IMR-90 (cell line): ENCODE measurements around the gene GCK. TPM values are rescaled to one million over a fixed set of nuclear protein-coding genes. Genes with fewer than 3 reads are reported as not detected.

ENCODE experiments used
- ATAC-seq: fragments of 200-7000 bp; cut with Tn5 transposase; 2 replicates; pipeline ENCODE4 v1.9.1; 2020; ENCODE audit warnings: low read depth, mild to moderate bottlenecking, moderate library complexity
- BruUV-seq: library from RNA; stranded (reverse); fragments of 400-500 nt; replicated peaks from 2 replicates; lab custom pipeline; 2021; lab: Mats Ljungman, UMichigan
- CTCF ChIA-PET: fragments of 300-600 bp; formaldehyde crosslinking; extraction: SDS; loops from one replicate; lab custom pipeline; 2021; ENCODE audit warnings: antibody characterized with exemption; lab: Yijun Ruan, JAX
- POLR2A ChIA-PET: fragments of 300-600 bp; sonication (Branson Sonifier 250); formaldehyde crosslinking; loops from one replicate; lab custom pipeline; 2022; ENCODE audit warnings: antibody characterized with exemption; ENCODE audit not compliant: unreplicated experiment; lab: Charles Lee
- DNase-seq: peaks from one replicate; pipeline ENCODE4 v3.0.0; 2013
- H2AFZ ChIP-seq: replicated peaks from 2 replicates; pipeline ENCODE3; 2013; ENCODE audit warnings: low read length, mild to moderate bottlenecking; ENCODE audit not compliant: poor library complexity
- H2AK5ac ChIP-seq: 2 replicates; pipeline ENCODE4 v1.6.1; 2013; ENCODE audit warnings: low read depth, low read length, inconsistent platforms
- H2AK9ac ChIP-seq: replicated peaks from 2 replicates; pipeline ENCODE3; 2013; ENCODE audit warnings: mild to moderate bottlenecking, low read depth, low read length, moderate library complexity; ENCODE audit not compliant: poor library complexity
- H2BK120ac ChIP-seq: 2 replicates; pipeline ENCODE4 v1.6.1; 2013; ENCODE audit warnings: low read depth, low read length, inconsistent platforms
- H2BK15ac ChIP-seq: 3 replicates; pipeline ENCODE4 v1.6.1; 2013; ENCODE audit warnings: low read depth, low read length, inconsistent platforms
- H2BK20ac ChIP-seq: 2 replicates; pipeline ENCODE4 v1.6.1; 2013; ENCODE audit warnings: low read depth, mild to moderate bottlenecking, inconsistent platforms, low read length, moderate library complexity
- H2BK5ac ChIP-seq: 2 replicates; pipeline ENCODE4 v1.6.1; 2013; ENCODE audit warnings: mild to moderate bottlenecking, low read depth, low read length, inconsistent platforms; ENCODE audit not compliant: poor library complexity, severe bottlenecking
- H3K14ac ChIP-seq: replicated peaks from 2 replicates; pipeline ENCODE4 v1.6.1; 2013; ENCODE audit warnings: low read depth, low read length, inconsistent platforms
- H3K18ac ChIP-seq: 2 replicates; pipeline ENCODE4 v1.6.1; 2013; ENCODE audit warnings: low read depth, low read length, control low read depth
- H3K23ac ChIP-seq: 2 replicates; pipeline ENCODE4 v1.6.1; 2013; ENCODE audit warnings: low read depth, low read length, inconsistent platforms
- H3K27ac ChIP-seq: 2 replicates; pipeline ENCODE4 v1.5.1; 2013; ENCODE audit warnings: mild to moderate bottlenecking, control low read depth, low read length; ENCODE audit not compliant: insufficient read depth
- H3K27me3 ChIP-seq: 2 replicates; pipeline ENCODE4 v1.6.1; 2013; ENCODE audit warnings: low read length; ENCODE audit not compliant: control insufficient read depth, insufficient read depth
- H3K36me3 ChIP-seq: 2 replicates; pipeline ENCODE4 v1.6.1; 2013; ENCODE audit warnings: low read length, mixed read lengths; ENCODE audit not compliant: control insufficient read depth, insufficient read depth
- H3K4ac ChIP-seq: 2 replicates; pipeline ENCODE4 v1.6.1; 2013; ENCODE audit warnings: low read depth, low read length, inconsistent platforms
- H3K4me1 ChIP-seq: 2 replicates; pipeline ENCODE4 v1.6.1; 2013; ENCODE audit warnings: low read length, mixed read lengths; ENCODE audit not compliant: control insufficient read depth, insufficient read depth
- H3K4me2 ChIP-seq: 2 replicates; pipeline ENCODE4 v1.6.1; 2013; ENCODE audit warnings: low read depth, mild to moderate bottlenecking, control low read depth, low read length, moderate library complexity
- H3K4me3 ChIP-seq: 2 replicates; pipeline ENCODE4 v1.5.1; 2013; ENCODE audit warnings: low read depth, mild to moderate bottlenecking, control low read depth, low read length, moderate library complexity; ENCODE audit not compliant: insufficient read depth
- H3K56ac ChIP-seq: 2 replicates; pipeline ENCODE4 v1.6.1; 2013; ENCODE audit warnings: low read length, inconsistent platforms; ENCODE audit not compliant: insufficient read depth; ENCODE audit errors: extremely low read depth
- H3K79me1 ChIP-seq, 2 experiments: 2 replicates each; pipeline ENCODE4 v1.6.1; 2013; ENCODE audit warnings: low read length in 2 of 2, inconsistent platforms in 1 of 2, low read depth in 1 of 2
- H3K9ac ChIP-seq: 2 replicates; pipeline ENCODE4 v1.6.1; 2013; ENCODE audit warnings: low read depth, low read length, control low read depth
- H3K9me1 ChIP-seq: 2 replicates; pipeline ENCODE4 v1.6.1; 2013; ENCODE audit warnings: low read length, inconsistent platforms; ENCODE audit not compliant: insufficient read depth
- H3K9me3 ChIP-seq: 2 replicates; pipeline ENCODE4 v1.6.1; 2013; ENCODE audit warnings: low read length; ENCODE audit not compliant: control insufficient read depth, insufficient read depth
- H4K20me1 ChIP-seq: 2 replicates; pipeline ENCODE4 v1.6.1; 2013; ENCODE audit warnings: low read length, inconsistent platforms; ENCODE audit not compliant: insufficient read depth
- H4K5ac ChIP-seq: 2 replicates; pipeline ENCODE4 v1.6.1; 2013; ENCODE audit warnings: mild to moderate bottlenecking, low read depth, low read length, control low read depth
- H4K8ac ChIP-seq, 2 experiments: 2 replicates each; pipeline ENCODE4 v1.6.1; 2013; ENCODE audit warnings: low read depth in 2 of 2, low read length in 2 of 2, control low read depth in 1 of 2, inconsistent platforms in 1 of 2
- H4K91ac ChIP-seq: 2 replicates; pipeline ENCODE4 v1.6.1; 2013; ENCODE audit warnings: low read depth, low read length, inconsistent platforms; ENCODE audit not compliant: insufficient read depth
- BHLHE40 ChIP-seq: fragments of 150-350 bp; IDR thresholded peaks from 2 replicates; pipeline ENCODE4 v1.6.1; 2016; ENCODE audit warnings: mild to moderate bottlenecking, low read depth, low read length
- CEBPB ChIP-seq: IDR thresholded peaks from 2 replicates; pipeline ENCODE4 v1.6.1; 2012; ENCODE audit warnings: low read depth, low read length, improper control_type of control experiment
- CHD1 ChIP-seq: IDR thresholded peaks from 2 replicates; pipeline ENCODE4 v1.6.1; 2012; ENCODE audit warnings: low read depth, low read length, improper control_type of control experiment
- CTCF ChIP-seq: conservative IDR thresholded peaks from 2 replicates; pipeline ENCODE4 v1.5.1; 2012; ENCODE audit warnings: mild to moderate bottlenecking, low read depth, low read length, improper control_type of control experiment
- ELK1 ChIP-seq: fragments of 150-350 bp; IDR thresholded peaks from 2 replicates; pipeline ENCODE4 v1.6.1; 2016; ENCODE audit warnings: low read depth, mild to moderate bottlenecking, low read length, moderate library complexity, borderline replicate concordance
- FOS ChIP-seq: fragments of 150-350 bp; IDR thresholded peaks from 2 replicates; pipeline ENCODE4 v1.6.1; 2016; ENCODE audit warnings: low read depth, low read length
- MAFK ChIP-seq: IDR thresholded peaks from 2 replicates; pipeline ENCODE4 v1.6.1; 2012; ENCODE audit warnings: low read depth, low read length, improper control_type of control experiment
- MAZ ChIP-seq: IDR thresholded peaks from 2 replicates; pipeline ENCODE4 v1.6.1; 2012; ENCODE audit warnings: low read depth, mild to moderate bottlenecking, low read length, improper control_type of control experiment, moderate library complexity, borderline replicate concordance
- MXI1 ChIP-seq: IDR thresholded peaks from 2 replicates; pipeline ENCODE4 v1.6.1; 2012; ENCODE audit warnings: low read depth, mild to moderate bottlenecking, low read length, moderate library complexity, borderline replicate concordance
- NFE2L2 ChIP-seq: fragments of 150-350 bp; IDR thresholded peaks from 2 replicates; pipeline ENCODE4 v1.6.1; 2016; ENCODE audit warnings: low read depth, mild to moderate bottlenecking, low read length
- POLR2A ChIP-seq: IDR thresholded peaks from 2 replicates; pipeline ENCODE4 v1.6.1; 2012; ENCODE audit warnings: mild to moderate bottlenecking, low read depth, low read length
- RAD21 ChIP-seq: IDR thresholded peaks from 2 replicates; pipeline ENCODE4 v1.6.1; 2012; ENCODE audit warnings: low read length, improper control_type of control experiment
- RCOR1 ChIP-seq: IDR thresholded peaks from 2 replicates; pipeline ENCODE4 v1.6.1; 2012; ENCODE audit warnings: mild to moderate bottlenecking, low read length, improper control_type of control experiment; ENCODE audit not compliant: insufficient replicate concordance
- RFX5 ChIP-seq: IDR thresholded peaks from 2 replicates; pipeline ENCODE4 v1.8.0; 2012; ENCODE audit warnings: low read depth, mild to moderate bottlenecking, low read length, moderate library complexity
- SMC3 ChIP-seq: fragments of 150-350 bp; IDR thresholded peaks from 2 replicates; pipeline ENCODE4 v1.6.1; 2016; ENCODE audit warnings: low read depth, mild to moderate bottlenecking, antibody characterized with exemption, low read length, moderate library complexity
- USF2 ChIP-seq: fragments of 150-350 bp; IDR thresholded peaks from 2 replicates; pipeline ENCODE4 v1.6.1; 2017; ENCODE audit warnings: mild to moderate bottlenecking, antibody characterized with exemption, low read length, low read depth
- WGBS, 2 experiments: methylation state at CpG; one replicate each; pipeline versions ENCODE4 v1.1.5 to v1.1.7; 2013; ENCODE audit warnings: missing lambda C conversion rate in 2 of 2; ENCODE audit not compliant: insufficient read length in 1 of 2; ENCODE audit errors: extremely low coverage in 2 of 2; 5-methylcytosine and 5-hydroxymethylcytosine counted together
- dilution Hi-C: fragments of 300-500 bp; cut with HindIII; formaldehyde crosslinking; loops from one replicate; pipeline ENCODE4 v1.14.3; 2018; ENCODE audit warnings: low sequenced_read_pairs; ENCODE audit not compliant: unreplicated experiment
- in situ Hi-C: fragments of 300-500 bp; cut with MboI; formaldehyde crosslinking; loops from 3 replicates; pipeline ENCODE4 v1.14.3; 2019; ENCODE audit warnings: low sequenced_read_pairs, inconsistent platforms, mixed read lengths
- intact Hi-C: fragments of 100-400 bp; cut with micrococcal nuclease; formaldehyde crosslinking; loops from 2 replicates; pipeline ENCODE4 v1.10.0; 2022
- polyA plus RNA-seq, 3 experiments: library from polyadenylated mRNA; depleted of rRNA; stranded (reverse); fragments of >200 nt; gene quantifications; 2 replicates each; pipeline ENCODE4 v1.2.3, GENCODE V29; 2012; ENCODE audit warnings: low replicate concordance in 1 of 3
- total RNA-seq: library from RNA; depleted of rRNA; stranded (reverse); fragments of >200 nt; gene quantifications from 2 replicates; pipeline ENCODE4 v1.2.3, GENCODE V29; 2012

GCK gene
- total and polyA plus RNA-seq, 2 of the 4 experiments (the other 2 are of a cell fraction): 0.14 to 0.18 TPM

- ChIA-PET CTCF (no interaction called here), POLR2A (no interaction called here)
- DNase-seq (no peak), ATAC-seq (no peak)
- Histone ChIP-seq H3K4me1 (peaks cover 5% of the 10 kb centered on the region), H2BK5ac (no peak overlapping the region), H3K4me3 (no peak overlapping the region), H3K9ac (no peak overlapping the region), H2AK5ac (no peak overlapping the region), H2BK20ac (no peak overlapping the region), H4K8ac (no peak overlapping the region), H4K91ac (no peak overlapping the region), H2BK15ac (no peak overlapping the region), H3K56ac (no peak overlapping the region), H3K27me3 (peaks cover 36% of the 10 kb centered on the region), H3K27ac (no peak overlapping the region), H3K9me1 (no peaks in the 10 kb centered on the region), H2AFZ (no peak overlapping the region), H4K20me1 (no peaks in the 10 kb centered on the region), H2AK9ac (no peak overlapping the region), H3K14ac (no peak overlapping the region), H3K18ac (no peak overlapping the region), H3K79me1 (no peaks in the 10 kb centered on the region), H3K9me3 (peaks cover 5% of the 10 kb centered on the region; the same call in 1 of the 2 replicates), H3K23ac (no peak overlapping the region), H3K36me3 (no peaks in the 10 kb centered on the region), H3K4me2 (no peak overlapping the region), H2BK120ac (no peak overlapping the region), H3K4ac (no peak overlapping the region), H4K5ac (no peak overlapping the region)
- no CpG with 5 or more reads among the region's 3 CpGs for WGBS, 2 experiments
- intact Hi-C loops (no loop called here), in situ Hi-C loops (no loop called here), dilution Hi-C loops (no loop called here)
- BruUV-seq: no TSS peak
- no peak for TF ChIP-seq POLR2A
- no peak for TF ChIP-seq RFX5
- TF ChIP-seq CEBPB: no peak
- TF ChIP-seq ELK1: no peak
- no peak for TF ChIP-seq MAZ
- no peak for TF ChIP-seq BHLHE40
- no peak for TF ChIP-seq MAFK
- no peak for TF ChIP-seq USF2
- TF ChIP-seq MXI1: no peak
- TF ChIP-seq FOS: no peak
- no peak for TF ChIP-seq RCOR1
- no peak for TF ChIP-seq CTCF
- no peak for TF ChIP-seq CHD1
- TF ChIP-seq RAD21: no peak
- no peak for TF ChIP-seq SMC3
- TF ChIP-seq NFE2L2: no peak
Observed at GRCh38 chr7:44175730-44176129, 13.5 kb downstream of the GCK start.
